KG1 (cell line): ENCODE results near the gene LSR.
"Not testable (repeated sequence)": the region's sequence is repeated elsewhere in the genome, so short reads cannot be mapped to it uniquely, and the experiment has no call there.

Source experiments
- DNase-seq: peaks from one replicate; lab custom pipeline; 2025; lab: John Stamatoyannopoulos, UW

The LSR gene

GRCh38 chr19:35286101-35286500, 37.3 kb downstream of the LSR start:
- not testable (repeated sequence) for DNase-seq

- DNase-seq = no peak
Observed at GRCh38 chr19:35287713-35288112, 38.9 kb downstream of the LSR start.

- DNase-seq = no peak
Observed at GRCh38 chr19:35288331-35288730, 39.5 kb downstream of the LSR start.

- DNase-seq = no peak
Observed at GRCh38 chr19:35288906-35289305, 40.1 kb downstream of the LSR start.

GRCh38 chr19:35290381-35291127, 41.8 kb downstream of the LSR start:
- no peak for DNase-seq

- no peak for DNase-seq
Observed at GRCh38 chr19:35291259-35291658, 42.5 kb downstream of the LSR start.

- no peak for DNase-seq
Observed at GRCh38 chr19:35291916-35292315, 43.1 kb downstream of the LSR start, which contains the start of gene MAG. Gene MAG (plus strand): TSS chr19:35292161. CDS start chr19:35295409, 3,248 bp downstream.

GRCh38 chr19:35292421-35293362, 43.9 kb downstream of the LSR start:
- no peak for DNase-seq

- DNase-seq = no peak
Observed at GRCh38 chr19:35293363-35293739, 44.5 kb downstream of the LSR start.

- DNase-seq = no peak
Observed at GRCh38 chr19:35293808-35294207, 45.0 kb downstream of the LSR start.

- no peak for DNase-seq
Observed at GRCh38 chr19:35294328-35294727, 45.5 kb downstream of the LSR start.

- DNase-seq = no peak
Observed at GRCh38 chr19:35294859-35295791, 46.3 kb downstream of the LSR start.

GRCh38 chr19:35295792-35296462, 47.1 kb downstream of the LSR start:
- peak; percentile 71 for DNase-seq

GRCh38 chr19:35296644-35297514, 48.1 kb downstream of the LSR start:
- DNase-seq = no peak

GRCh38 chr19:35297515-35297848, 48.7 kb downstream of the LSR start:
- no peak for DNase-seq

GRCh38 chr19:35297922-35298321, 49.1 kb downstream of the LSR start:
- no peak for DNase-seq

- no peak for DNase-seq
Observed at GRCh38 chr19:35298561-35298972, 49.8 kb downstream of the LSR start.

GRCh38 chr19:35299523-35300338, 50.9 kb downstream of the LSR start:
- DNase-seq = no peak

- DNase-seq = no peak
Observed at GRCh38 chr19:35300339-35300649, 51.5 kb downstream of the LSR start.

GRCh38 chr19:35301961-35302360, 53.2 kb downstream of the LSR start:
- DNase-seq = no peak
